ENCODE results near the gene HAUS7.

- no peak for TF ChIP-seq POLR2AphosphoS5 (IDR thresholded peaks at IDR 0.05; ENCODE audit: borderline replicate concordance, low read depth, low read length)
- no peak for TF ChIP-seq EZH2 (IDR thresholded peaks at IDR 0.05)
- no peak for TF ChIP-seq FOXP2 (optimal IDR thresholded peaks at IDR 0.05; ENCODE audit: control extremely low read depth, extremely low read length, insufficient read depth)
Measured at GRCh38 chrX:153405426-153405825, 65.0 kb downstream of the HAUS7 start.

Data from SK-N-MC (cell line).